Naive thymus-derived CD4-positive, alpha-beta T cell (primary cell): Measurements from ENCODE around the gene RABAC1. TPM values are rescaled to one million over a fixed set of nuclear protein-coding genes. Genes with fewer than 3 reads are reported as not detected.
"Not testable (repeated sequence)": the region's sequence is repeated elsewhere in the genome, so short reads cannot be mapped to it uniquely, and the experiment has no call there.

Experiments used
- ATAC-seq: fragments of 150-1000 bp; cut with Tn5 transposase; 2 replicates; pipeline ENCODE4 v1.10.0; 2021; ENCODE audit warnings: mild to moderate bottlenecking, moderate library complexity
- CTCF ChIA-PET: fragments of 350-600 bp; sonication (Branson Sonifier 250); formaldehyde crosslinking; loops from one replicate; lab custom pipeline; 2021; ENCODE audit warnings: antibody characterized with exemption; lab: Charles Lee
- POLR2A ChIA-PET: fragments of 350-600 bp; sonication (Branson Sonifier 250); formaldehyde crosslinking; loops from one replicate; lab custom pipeline; 2021; ENCODE audit warnings: antibody characterized with exemption, inconsistent platforms; lab: Charles Lee
- DNase-seq, 9 donors: peaks; one replicate each; pipeline versions ENCODE4 v3.0.0 to v3.0.0-alpha.2; 2020 to 2022; ENCODE audit warnings: mixed read lengths in 1 of 9
- H3K27ac ChIP-seq: one replicate; pipeline ENCODE4 v1.7.0; 2013; ENCODE audit warnings: mild to moderate bottlenecking, low read depth, low read length, moderate library complexity
- H3K27me3 ChIP-seq, 2 donors: one replicate each; pipeline ENCODE4 v1.7.0; 2013; ENCODE audit warnings: low read length in 2 of 2, mild to moderate bottlenecking in 2 of 2, moderate library complexity in 2 of 2; ENCODE audit not compliant: control insufficient read depth in 2 of 2, insufficient read depth in 2 of 2
- H3K36me3 ChIP-seq, 3 experiments: 1 replicate in 2 of 3; 2 replicates in 1 of 3; pipeline ENCODE4 v1.7.0; 2013; ENCODE audit warnings: low read length in 3 of 3, mild to moderate bottlenecking in 3 of 3, moderate library complexity in 1 of 3; ENCODE audit not compliant: insufficient read depth in 3 of 3, control insufficient read depth in 2 of 3
- H3K4me1 ChIP-seq, 2 donors: one replicate each; pipeline ENCODE4 v1.7.0; 2013; ENCODE audit warnings: low read length in 2 of 2, mild to moderate bottlenecking in 2 of 2, moderate library complexity in 1 of 2; ENCODE audit not compliant: control insufficient read depth in 2 of 2, insufficient read depth in 2 of 2
- H3K4me3 ChIP-seq: 2 replicates; pipeline ENCODE4 v1.7.0; 2013; ENCODE audit warnings: mild to moderate bottlenecking, low read length
- H3K9me3 ChIP-seq, 3 experiments: 1 replicate in 2 of 3; 2 replicates in 1 of 3; pipeline ENCODE4 v1.7.0; 2013; ENCODE audit warnings: low read length in 3 of 3; ENCODE audit not compliant: control insufficient read depth in 2 of 3
- H3K27ac Mint-ChIP-seq, 9 donors: one replicate each; pipeline ENCODE4 v1.8.0; 2020 to 2022; ENCODE audit warnings: mixed read lengths in 9 of 9, mild to moderate bottlenecking in 8 of 9, moderate library complexity in 5 of 9, inconsistent platforms in 2 of 9
- H3K27me3 Mint-ChIP-seq, 5 donors: one replicate each; pipeline ENCODE4 v1.8.0; 2021 to 2022; ENCODE audit warnings: mixed read lengths in 5 of 5, mild to moderate bottlenecking in 1 of 5
- H3K36me3 Mint-ChIP-seq, 5 donors: one replicate each; pipeline ENCODE4 v1.8.0; 2020 to 2022; ENCODE audit warnings: mixed read lengths in 5 of 5, mild to moderate bottlenecking in 3 of 5, inconsistent platforms in 1 of 5
- H3K4me1 Mint-ChIP-seq, 7 donors: one replicate each; pipeline ENCODE4 v1.8.0; 2020 to 2022; ENCODE audit warnings: mixed read lengths in 7 of 7, mild to moderate bottlenecking in 3 of 7, inconsistent platforms in 1 of 7
- H3K4me3 Mint-ChIP-seq, 10 donors: one replicate each; pipeline ENCODE4 v1.8.0; 2020 to 2022; ENCODE audit warnings: mild to moderate bottlenecking in 10 of 10, mixed read lengths in 10 of 10, moderate library complexity in 6 of 10, inconsistent platforms in 2 of 10
- H3K9me3 Mint-ChIP-seq, 11 donors: one replicate each; pipeline ENCODE4 v1.8.0; 2020 to 2022; ENCODE audit warnings: mixed read lengths in 11 of 11, mild to moderate bottlenecking in 4 of 11, inconsistent platforms in 1 of 11, moderate library complexity in 1 of 11
- intact Hi-C, 2 donors: fragments of 100-400 bp; cut with micrococcal nuclease; formaldehyde crosslinking; loops; one replicate each; pipeline ENCODE4 v1.15.1; 2023
- polyA plus RNA-seq, 2 donors: library from polyadenylated mRNA; unstranded; fragments of 300-500 nt; fragmentation: Illumina TruSeq; gene quantifications; one replicate each; pipeline ENCODE4 v1.2.3, GENCODE V29; 2021
- total RNA-seq, 6 experiments: library from RNA in 5 of 6; stranded (reverse) in 5 of 6; gene quantifications; 1 replicate in 5 of 6; 2 replicates in 1 of 6; pipeline ENCODE4 v1.2.3 and lab custom pipeline; 2021 to 2026

RABAC1 gene
- total and polyA plus RNA-seq, 7 experiments from 2014 or later: 70.4 to 187 (median 86.4) TPM

DNA sequence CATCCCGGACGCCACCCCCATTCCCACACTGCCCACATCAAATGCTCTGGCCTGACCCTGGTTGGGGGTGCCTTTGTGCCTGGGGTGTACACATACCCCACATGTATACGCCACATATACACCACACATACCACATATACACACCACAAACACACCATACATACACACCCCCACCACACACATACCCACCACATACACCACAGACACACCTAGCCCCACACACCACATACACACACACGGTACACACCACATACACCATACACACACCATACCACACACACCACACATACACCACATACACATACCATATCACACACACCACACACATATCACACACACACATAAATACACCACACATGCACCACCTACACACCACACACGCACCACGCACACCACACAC lies 41.0 kb downstream of the RABAC1 start:
- ATAC-seq: peak; percentile 17
- H3K27me3 ChIP-seq: peaks cover 0 to 23% of the 10 kb centered on the region in 2 donors

DNA sequence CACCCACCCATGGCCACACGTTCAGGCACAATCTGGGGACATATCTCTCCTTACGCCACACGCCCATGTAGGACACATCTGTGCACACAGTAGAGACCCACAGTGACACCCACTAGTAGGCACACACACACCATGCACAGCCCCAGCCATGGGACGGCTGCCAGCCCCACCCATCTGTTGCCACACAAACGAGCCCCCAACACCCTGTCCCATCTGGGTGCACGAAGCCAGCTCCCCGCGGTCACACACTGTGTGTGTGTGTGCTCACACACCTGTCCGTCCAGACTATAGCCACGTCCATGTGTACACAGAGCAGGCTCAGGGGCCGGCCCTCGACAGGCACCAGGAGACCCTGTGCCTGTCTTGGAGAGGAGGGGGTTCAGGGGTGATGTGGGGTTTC lies 41.4 kb downstream of the RABAC1 start:
- no peaks in the 10 kb centered on the region for H3K9me3 ChIP-seq
- ChIA-PET POLR2A (interaction anchor here (0.7 to 1.1 kb wide), 2 partner anchors 30 to 34 kb away, joined by 3 to 5 read pairs; partner anchors contain the start of gene ARHGEF1), CTCF (no interaction called here)
- H3K4me1 ChIP-seq: peaks cover 11 to 48% of the 10 kb centered on the region in 2 donors
- H3K4me3 ChIP-seq: no peak overlapping the region
- Mint-ChIP-seq H3K4me1 (peaks cover 14 to 28% (median 20%) of the 10 kb centered on the region in 7 donors), H3K36me3 (peaks cover 0 to 6% (median 0%) of the 10 kb centered on the region in 5 donors), H3K9me3 (no peaks in the 10 kb centered on the region), H3K4me3 (no peak overlapping the region), H3K27me3 (peaks cover 0 to 14% (median 6%) of the 10 kb centered on the region in 5 donors), H3K27ac (no peak overlapping the region)
- no peak overlapping the region for H3K27ac ChIP-seq
- no peaks in the 10 kb centered on the region for H3K36me3 ChIP-seq
- H3K27me3 ChIP-seq: peaks cover 0 to 23% of the 10 kb centered on the region in 2 donors
- ATAC-seq: no peak
- intact Hi-C loops: no loop called here
- DNase-seq: no peak

More for the DNA sequence above, 41.0 kb downstream of the RABAC1 start:
- H3K4me1 ChIP-seq: peaks cover 11 to 46% of the 10 kb centered on the region in 2 donors
- Mint-ChIP-seq H3K27ac (no peak overlapping the region), H3K36me3 (peaks cover 0 to 6% (median under 1%) of the 10 kb centered on the region in 5 donors), H3K4me3 (no peak overlapping the region), H3K9me3 (no peaks in the 10 kb centered on the region), H3K4me1 (peaks cover 15 to 28% (median 21%) of the 10 kb centered on the region in 7 donors), H3K27me3 (peaks cover 0 to 12% (median 7%) of the 10 kb centered on the region in 5 donors)
- POLR2A ChIA-PET: no interaction called here
- intact Hi-C loops: no loop called here
- CTCF ChIA-PET: no interaction called here
- no peak for DNase-seq
- H3K27ac ChIP-seq: no peak overlapping the region
- H3K9me3 ChIP-seq: no peaks in the 10 kb centered on the region
- H3K36me3 ChIP-seq: no peaks in the 10 kb centered on the region
- no peak overlapping the region for H3K4me3 ChIP-seq

DNA sequence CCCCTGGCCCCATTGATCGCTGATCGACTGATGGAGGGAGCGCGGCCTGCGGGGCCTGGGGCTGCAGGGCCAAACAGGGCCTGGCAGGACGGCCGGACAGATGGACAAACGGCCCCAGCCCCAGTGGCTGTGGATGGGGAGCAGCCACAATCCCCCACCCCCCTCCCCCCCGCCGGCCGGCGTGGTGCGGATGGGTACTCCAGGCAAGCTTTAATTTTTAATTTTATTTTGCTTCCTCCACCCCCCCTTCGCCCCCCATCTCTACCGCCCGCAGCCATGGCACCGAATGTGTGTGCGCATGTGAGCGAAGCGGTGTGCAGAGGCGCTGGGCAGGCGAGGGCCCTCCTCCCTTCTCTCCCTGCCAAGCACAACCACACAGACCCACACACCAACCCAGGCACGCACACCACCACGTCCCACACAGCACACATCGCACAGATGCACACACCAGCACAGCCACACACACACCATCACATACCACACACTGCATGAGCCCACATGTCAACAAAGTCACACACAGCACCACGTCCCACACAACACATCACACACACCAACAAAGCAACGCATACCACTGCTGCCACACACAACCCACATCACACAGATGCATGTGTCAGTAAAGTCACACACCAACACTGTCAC lies 43.2 kb downstream of the RABAC1 start:
- Mint-ChIP-seq H3K4me1 (peaks cover 15 to 34% (median 25%) of the 10 kb centered on the region in 7 donors), H3K9me3 (peaks cover 0 to 5% (median 0%) of the 10 kb centered on the region in 11 donors), H3K4me3 (no peak overlapping the region), H3K27me3 (peaks cover 0 to 23% (median 0%) of the 10 kb centered on the region in 5 donors), H3K36me3 (peaks cover 0 to 9% (median 0%) of the 10 kb centered on the region in 5 donors), H3K27ac (no peak overlapping the region)
- CTCF ChIA-PET: no interaction called here
- peak overlapping the region; percentile 45 for H3K4me3 ChIP-seq
- H3K27ac ChIP-seq: no peak overlapping the region
- ATAC-seq (peak; percentile 25), DNase-seq (peak in 3 of 9 donors; percentile 32 to 42 (median 39))
- peaks cover 0 to 23% of the 10 kb centered on the region in 2 donors for H3K27me3 ChIP-seq
- POLR2A ChIA-PET: no interaction called here
- H3K9me3 ChIP-seq: no peaks in the 10 kb centered on the region
- intact Hi-C loops: loop anchor here (1.0 to 2.0 kb wide), 3 partner anchors 12 to 35 kb away; partner anchors contain the start of gene ERFL (in 1 of the 2)
- H3K4me1 ChIP-seq: peaks cover 20 to 46% of the 10 kb centered on the region in 2 donors
- no peaks in the 10 kb centered on the region for H3K36me3 ChIP-seq

DNA sequence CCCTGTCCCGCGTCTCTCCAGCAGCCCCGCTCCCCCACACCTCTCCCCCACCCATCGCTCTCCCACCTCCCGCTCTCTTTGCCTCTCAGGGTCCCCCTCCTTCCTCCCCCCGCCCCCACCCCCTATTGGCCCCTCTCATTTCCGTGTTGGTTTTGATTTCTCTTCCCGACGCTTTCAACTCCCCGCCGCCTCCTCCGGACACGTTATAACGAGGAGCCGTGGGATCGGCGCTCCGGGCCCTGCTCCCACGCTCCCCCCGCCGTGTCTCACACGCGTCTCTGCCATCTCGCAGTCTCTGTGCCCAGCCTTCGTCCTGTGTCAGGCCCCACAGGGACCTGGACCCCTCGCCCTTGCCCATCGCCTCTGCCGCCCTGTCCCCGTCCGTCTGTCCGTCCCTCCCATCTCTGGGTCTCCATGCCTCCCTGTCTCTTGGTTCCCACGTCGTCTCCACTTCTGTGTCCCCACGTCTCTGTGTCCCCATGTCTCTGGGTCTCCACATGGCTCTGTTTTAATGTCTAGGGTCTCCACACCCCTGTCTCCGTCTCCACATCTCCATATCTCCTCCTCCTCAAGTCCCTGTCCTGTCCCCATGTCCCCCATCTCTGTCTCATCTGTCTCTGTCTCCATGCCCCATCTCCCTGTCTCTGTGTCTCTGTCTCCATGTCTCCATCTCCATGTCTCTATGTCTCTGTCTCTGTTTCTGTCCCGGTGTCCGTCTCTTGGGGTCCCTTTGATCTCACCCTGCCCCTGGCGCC lies 43.9 kb downstream of the RABAC1 start:
- intact Hi-C loops: loop anchor here in 1 of 2 donors (2.0 kb wide), 1 partner anchor 36 kb away; no protein-coding TSS in a partner anchor
- no peaks in the 10 kb centered on the region for H3K36me3 ChIP-seq
- POLR2A ChIA-PET: no interaction called here
- Mint-ChIP-seq H3K4me1 (peaks cover 15 to 41% (median 31%) of the 10 kb centered on the region in 7 donors), H3K4me3 (no peak overlapping the region), H3K27ac (peak overlapping the region in 1 of 9 donors; percentile 63), H3K36me3 (peaks cover 0 to 16% (median 0%) of the 10 kb centered on the region in 5 donors), H3K9me3 (peaks cover 0 to 5% (median 0%) of the 10 kb centered on the region in 11 donors), H3K27me3 (peaks cover 0 to 26% (median 0%) of the 10 kb centered on the region in 5 donors)
- peak in 2 of 9 donors; percentile 25 to 35 for DNase-seq
- ATAC-seq: no peak
- peaks cover 20 to 53% of the 10 kb centered on the region in 2 donors for H3K4me1 ChIP-seq
- H3K9me3 ChIP-seq: no peaks in the 10 kb centered on the region
- CTCF ChIA-PET: no interaction called here
- H3K27ac ChIP-seq: no peak overlapping the region
- peaks cover 0 to 23% of the 10 kb centered on the region in 2 donors for H3K27me3 ChIP-seq
- H3K4me3 ChIP-seq: peak overlapping the region; percentile 45

DNA sequence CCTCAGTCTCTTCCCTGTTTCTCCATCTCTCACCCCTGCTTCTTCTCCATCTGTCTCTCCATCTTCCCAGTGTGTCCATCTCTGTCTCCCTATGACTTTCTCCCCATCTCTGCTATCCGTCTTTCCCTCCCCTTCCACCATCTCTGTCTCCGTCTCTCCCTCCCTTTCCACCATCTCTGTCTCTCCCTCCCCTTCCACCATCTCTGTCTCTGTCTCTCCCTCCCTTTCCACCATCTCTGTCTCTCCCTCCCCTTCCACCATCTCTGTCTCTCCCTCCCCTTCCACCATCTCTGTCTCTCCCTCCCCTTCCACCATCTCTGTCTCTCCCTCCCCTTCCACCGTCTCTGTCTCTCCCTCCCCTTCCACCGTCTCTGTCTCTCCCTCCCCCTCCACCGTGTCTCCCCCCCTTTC lies 44.7 kb downstream of the RABAC1 start:
- CTCF ChIA-PET, POLR2A ChIA-PET, H3K36me3 ChIP-seq, H3K4me3 ChIP-seq, H3K27ac ChIP-seq, H3K9me3 Mint-ChIP-seq, H3K9me3 ChIP-seq, DNase-seq, ATAC-seq: not testable (repeated sequence)
- Histone ChIP-seq H3K27me3 (peaks cover 0 to 23% of the 10 kb centered on the region in 2 donors), H3K4me1 (peaks cover 20 to 53% of the 10 kb centered on the region in 2 donors)
- H3K27me3 Mint-ChIP-seq: peaks cover 0 to 26% (median 0%) of the 10 kb centered on the region in 5 donors
- intact Hi-C loops: loop anchor here in 1 of 2 donors (2.0 kb wide), 1 partner anchor 36 kb away; no protein-coding TSS in a partner anchor
- H3K27ac Mint-ChIP-seq: peak overlapping the region in 5 of 9 donors; percentile 31 to 67 (median 52)
- H3K4me3 Mint-ChIP-seq: peak overlapping the region in 7 of 10 donors; percentile 42 to 71 (median 44)
- peaks cover 0 to 17% (median 0%) of the 10 kb centered on the region in 5 donors for H3K36me3 Mint-ChIP-seq
- H3K4me1 Mint-ChIP-seq: peaks cover 15 to 43% (median 31%) of the 10 kb centered on the region in 7 donors
